ENCODE data around the gene CEP135.
"Not testable (repeated sequence)": the region's sequence is repeated elsewhere in the genome, so short reads cannot be mapped to it uniquely, and the experiment has no call there.

CEP135 gene

DNA sequence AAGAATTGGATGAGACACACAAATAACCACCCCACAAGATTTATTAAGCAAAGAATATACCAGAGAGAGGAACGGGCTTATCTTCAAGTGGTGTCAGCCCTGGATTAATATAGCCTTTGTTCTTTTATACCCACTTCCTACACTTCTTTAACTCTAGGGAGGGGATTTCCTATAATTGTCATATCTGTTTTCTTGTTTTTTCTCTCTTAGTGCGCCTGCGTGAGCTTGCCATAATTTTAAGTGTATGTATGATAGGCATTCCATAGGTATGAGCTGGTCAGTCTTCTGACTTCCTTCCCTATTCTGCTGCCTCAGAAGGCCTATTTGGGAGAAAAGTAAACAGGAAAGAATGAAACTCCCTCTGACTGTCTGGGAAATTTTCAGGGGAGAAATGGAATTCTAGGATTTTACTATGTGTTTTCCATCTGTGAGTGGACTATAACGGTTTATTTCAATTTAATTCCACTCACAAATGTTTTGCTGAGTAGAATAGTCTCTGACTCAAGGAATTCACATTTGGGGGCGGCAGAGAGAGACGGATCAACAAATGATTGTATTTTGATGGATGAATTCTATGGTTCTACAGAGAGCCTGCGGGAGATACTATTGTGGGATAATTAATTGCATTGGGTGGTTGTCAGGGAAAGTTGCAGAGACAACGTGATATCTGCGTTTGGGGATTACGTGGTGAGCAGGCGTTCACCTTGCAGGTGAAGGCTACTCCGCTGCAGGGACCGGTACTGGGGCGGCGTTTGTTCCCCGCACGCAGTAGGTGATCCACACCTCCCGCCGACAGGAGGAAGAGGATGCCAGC lies 626 bp upstream of the CEP135 start:
- no peak for DNase-seq

DNA sequence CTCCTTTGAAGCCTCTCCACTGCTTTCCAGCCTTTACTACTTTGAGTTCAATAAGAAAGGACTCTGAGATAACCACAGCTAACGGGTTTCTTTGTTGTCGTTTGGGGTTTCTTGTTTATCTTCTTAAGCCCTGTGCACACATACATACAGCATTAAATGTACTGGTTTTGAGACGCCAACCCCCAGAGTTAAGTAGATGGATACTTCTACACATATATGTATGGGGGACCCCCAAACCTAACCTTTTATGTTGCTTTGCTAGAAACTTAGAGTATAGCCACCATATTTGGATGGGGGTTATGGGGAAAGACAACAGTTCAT lies 697 bp downstream of the CEP135 start:
- no peak for DNase-seq

DNA sequence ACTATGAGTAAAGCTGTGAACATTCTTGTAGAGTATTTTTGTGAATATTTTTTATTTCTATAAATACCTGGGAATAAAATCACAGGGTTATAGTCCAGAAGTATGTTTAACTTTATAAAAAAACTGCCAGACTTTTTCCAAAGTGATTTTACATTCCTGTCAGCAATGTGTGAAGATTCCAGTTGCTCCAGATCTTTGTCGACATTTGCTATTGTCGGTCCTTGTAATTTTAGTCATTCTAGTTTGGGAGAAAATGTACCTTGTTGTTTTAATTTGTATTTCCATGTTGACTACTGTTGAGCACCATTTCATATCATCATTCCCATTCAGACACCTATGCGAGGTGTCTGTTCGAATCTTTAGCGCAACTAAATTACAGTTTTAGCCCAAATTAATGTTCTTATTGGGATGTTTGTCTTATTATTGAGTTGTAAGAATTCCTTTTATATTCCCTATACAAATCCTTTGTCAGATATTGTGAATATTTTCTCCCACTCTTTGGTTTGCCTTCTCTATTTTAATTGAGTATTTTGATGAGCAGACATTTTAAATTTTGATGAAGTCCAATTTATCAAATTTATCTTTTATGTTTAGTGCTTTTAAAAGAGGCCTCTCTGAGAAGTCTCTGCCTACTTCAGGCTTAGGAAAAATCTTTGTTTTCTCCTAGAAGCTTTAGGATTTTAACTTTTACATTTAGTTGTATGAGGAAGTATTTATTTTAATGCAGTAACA lies 2.6 kb downstream of the CEP135 start:
- no peak for DNase-seq

DNA sequence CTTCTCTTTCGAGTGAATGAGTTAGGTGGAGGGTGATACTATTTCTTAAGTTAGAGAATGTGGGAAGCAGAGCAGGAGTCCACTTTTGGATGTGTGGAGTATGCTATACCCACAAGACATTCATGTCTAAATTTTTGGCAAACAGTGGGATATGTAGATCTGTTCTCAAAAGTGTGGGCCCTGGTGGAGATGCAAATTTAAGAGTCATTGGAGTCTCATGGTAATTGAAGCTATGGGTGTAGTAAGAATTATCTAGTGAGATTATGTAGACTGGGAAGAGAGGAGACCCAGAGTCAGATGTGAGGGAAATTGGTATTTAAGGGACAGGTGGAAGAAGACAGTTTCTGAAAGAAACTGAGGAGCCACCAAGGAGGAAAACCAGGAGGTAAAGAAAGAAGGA lies 7.0 kb downstream of the CEP135 start:
- no peak for DNase-seq

DNA sequence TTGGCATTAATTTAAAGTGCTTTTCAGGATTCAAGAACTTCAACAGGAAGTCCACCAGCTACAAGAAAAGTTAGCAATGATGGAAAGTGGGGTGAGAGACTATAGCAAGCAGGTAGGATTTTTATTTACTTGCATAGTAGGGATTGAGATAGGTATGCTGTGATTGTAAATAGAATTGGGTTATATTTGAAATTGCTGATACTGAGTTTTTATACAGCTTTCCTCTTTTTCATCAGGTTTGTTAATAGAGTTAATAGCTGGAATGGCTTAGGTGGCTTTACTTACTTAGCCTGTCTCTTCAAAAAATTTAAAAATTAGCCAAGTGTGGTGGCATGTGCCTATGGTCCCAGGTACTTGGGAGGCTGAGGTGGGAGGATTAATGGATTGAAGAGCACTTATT lies 10.9 kb downstream of the CEP135 start:
- DNase-seq: no peak

DNA sequence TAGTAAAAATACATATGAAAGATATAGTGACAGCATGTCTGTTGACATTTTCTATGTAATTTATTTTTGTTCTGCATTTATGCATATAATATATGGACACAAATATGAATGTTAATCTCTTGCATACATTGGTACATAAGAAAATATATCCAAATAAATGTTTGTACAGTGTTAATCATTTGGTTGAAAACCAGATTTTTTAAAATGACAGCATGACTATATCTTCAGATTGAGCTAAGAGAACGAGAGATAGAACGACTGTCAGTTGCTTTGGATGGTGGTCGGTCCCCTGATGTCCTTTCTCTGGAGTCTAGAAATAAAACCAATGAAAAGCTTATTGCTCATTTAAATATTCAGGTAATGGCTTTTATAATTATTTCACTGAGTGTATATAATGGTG lies 15.3 kb downstream of the CEP135 start:
- DNase-seq: no peak

DNA sequence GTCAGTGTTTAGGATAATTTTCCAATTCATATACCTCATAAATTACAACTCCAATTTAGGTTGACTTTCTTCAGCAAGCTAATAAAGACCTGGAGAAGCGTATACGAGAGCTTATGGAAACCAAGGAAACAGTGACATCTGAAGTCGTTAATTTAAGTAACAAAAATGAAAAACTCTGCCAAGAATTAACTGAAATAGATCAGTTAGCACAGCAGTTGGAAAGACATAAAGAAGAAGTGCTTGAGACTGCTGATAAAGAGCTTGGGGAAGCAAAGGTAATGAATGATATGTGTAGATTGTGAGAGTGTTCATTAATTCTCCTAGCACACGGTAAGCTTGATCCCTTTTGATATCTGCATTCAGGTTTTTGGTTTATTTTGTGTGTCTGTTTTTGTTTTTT lies 16.8 kb downstream of the CEP135 start:
- no peak for DNase-seq

DNA sequence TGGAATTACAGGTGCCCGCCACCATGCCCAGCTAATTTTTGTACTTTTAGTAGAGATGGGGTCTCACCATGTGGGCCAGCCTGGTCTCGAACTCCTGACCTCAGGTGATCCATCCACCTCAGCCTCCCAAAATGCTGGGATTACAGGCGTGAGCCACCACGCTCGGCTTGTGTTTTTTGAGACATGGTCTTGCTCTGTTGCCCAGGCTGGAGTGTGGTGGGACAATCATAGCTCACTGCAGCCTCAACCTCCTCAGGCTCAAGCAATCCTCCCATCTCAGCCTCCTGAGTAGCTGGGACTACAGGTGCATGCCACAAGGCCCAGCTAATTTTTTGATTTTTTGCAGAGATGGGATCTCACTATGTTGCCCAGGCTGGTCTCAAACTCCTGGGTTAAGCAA lies 17.6 kb downstream of the CEP135 start:
- DNase-seq: not testable (repeated sequence)

DNA sequence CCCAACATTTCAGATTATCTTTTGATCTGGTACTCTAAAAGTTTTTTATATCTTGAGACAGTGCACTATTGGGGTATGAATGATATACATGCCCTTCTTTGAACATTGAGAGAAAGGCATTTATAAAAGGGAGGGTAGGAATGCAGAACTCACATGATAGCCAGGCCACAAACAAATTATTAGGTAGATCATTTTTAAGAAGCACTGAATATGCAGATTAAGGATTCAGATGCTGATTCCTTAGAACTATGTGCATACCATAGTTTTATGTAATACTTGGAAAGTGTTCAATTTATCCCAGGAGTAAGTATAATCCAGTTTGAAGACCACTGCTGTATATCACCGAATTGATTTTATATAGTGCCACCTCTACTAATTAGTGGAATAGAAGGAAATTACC lies 18.6 kb downstream of the CEP135 start:
- DNase-seq: no peak

DNA sequence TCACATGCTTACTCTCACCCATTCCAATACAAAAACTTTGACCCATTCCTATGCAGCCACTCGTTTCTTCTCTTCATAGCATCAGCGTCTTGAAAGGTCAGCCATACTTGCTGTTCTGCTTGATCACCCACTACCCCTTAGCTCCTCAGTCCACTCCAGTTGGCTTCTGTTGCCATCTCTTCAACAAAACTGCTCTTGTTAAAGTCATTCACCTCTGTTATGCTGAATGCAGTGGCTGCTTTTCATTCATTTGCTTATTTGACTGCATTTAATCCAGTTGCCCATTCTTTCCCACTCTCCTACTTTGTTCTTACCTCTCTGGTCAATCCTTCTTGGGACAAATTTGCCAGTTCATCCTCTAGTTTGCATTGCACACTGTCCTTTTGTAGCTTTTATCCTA lies 24.9 kb downstream of the CEP135 start:
- no peak for DNase-seq

DNA sequence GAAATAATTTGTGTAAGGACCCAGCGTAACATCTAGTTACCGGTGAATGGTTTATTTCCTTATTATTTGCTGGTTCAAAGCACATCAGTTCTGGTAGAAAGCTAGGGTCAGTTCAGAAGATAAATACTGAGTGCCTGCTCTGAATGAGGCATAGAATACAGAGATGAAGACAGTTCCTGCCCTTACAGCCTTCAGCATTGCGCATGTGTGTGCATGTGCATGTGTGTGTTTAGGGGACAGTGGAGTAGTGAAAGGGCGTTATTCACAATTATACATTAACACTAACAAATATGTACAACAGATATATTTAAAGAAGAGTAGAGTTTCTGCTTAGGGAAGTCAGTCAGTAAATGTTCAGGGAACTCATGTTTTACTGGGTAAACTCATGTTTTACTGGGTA lies 29.1 kb downstream of the CEP135 start:
- no peak for DNase-seq

DNA sequence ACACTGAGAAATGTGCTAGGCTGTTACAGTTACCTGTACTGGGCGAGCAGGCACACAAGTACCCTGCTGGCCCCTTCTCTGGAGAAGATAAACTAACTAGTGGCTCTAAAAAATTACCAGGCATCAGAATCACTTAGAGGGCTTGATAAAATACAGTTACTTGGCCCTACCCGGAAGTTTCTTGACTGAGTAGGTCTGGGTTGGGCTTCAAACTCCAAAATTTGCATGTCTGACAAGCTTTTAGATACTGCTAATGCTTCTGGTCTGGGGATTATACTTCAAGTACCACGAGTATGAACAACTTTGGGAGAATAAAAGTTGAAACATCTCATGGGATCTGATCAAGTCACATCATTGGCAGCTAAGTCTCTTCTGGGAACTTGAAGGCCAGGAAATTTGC lies 30.8 kb downstream of the CEP135 start:
- no peak for DNase-seq

DNA sequence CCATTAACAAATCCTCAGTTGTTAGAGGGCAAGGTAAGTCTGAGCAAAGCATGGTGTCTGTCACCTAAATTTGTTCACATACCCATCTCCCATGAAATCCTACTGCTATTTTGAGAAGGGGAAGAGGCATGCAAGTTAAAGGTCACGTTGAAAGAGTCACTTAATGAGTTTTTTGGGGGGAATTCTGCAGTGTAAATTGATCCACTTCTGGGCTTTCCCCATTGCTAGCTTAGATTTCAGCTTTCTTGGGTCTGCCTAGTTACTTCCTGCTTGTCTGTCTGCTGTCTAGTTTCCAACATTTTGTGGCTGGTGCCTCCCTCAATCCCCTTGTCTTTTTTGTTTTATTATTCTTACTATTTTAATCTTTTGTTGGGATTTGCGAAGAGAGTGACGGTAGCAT lies 32.0 kb downstream of the CEP135 start:
- no peak for DNase-seq

DNA sequence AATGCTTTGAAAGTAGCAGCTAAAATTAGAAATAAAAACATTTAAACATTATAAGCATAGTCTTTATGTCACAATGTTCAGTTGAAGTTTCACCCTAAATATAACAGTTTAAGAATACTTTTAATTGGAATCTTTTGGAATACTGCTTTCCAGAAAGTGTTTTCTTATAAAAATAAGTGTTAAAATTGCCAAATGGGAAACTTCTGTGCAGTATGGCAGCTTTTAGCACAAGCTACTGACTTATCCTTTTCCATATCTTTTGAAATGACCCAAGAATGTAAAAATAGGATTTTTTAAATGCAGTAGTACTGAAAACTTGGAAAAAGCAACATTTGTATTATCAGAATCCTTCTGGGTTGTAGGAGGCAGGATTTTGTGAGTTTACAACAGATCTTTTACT lies 34.2 kb downstream of the CEP135 start:
- DNase-seq: no peak

DNA sequence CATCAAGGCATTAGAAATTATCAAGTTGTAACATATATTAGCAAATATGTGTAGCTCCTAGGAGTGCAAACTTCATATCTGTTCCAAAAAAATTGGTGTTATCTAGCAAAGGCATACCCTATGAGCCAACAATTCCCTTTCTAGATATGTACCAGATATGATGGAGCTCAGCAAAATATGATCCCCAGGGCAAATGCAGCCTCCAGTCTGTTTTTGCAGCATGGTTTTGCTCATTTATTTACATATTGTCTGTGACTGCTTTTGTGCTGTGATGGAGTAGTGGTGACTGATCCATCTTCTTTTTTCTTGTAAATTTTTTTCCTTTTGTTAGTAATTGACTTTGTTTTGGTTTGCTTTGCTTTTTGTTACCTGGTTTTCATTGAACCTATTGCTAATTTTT lies 41.0 kb downstream of the CEP135 start:
- DNase-seq: no peak

DNA sequence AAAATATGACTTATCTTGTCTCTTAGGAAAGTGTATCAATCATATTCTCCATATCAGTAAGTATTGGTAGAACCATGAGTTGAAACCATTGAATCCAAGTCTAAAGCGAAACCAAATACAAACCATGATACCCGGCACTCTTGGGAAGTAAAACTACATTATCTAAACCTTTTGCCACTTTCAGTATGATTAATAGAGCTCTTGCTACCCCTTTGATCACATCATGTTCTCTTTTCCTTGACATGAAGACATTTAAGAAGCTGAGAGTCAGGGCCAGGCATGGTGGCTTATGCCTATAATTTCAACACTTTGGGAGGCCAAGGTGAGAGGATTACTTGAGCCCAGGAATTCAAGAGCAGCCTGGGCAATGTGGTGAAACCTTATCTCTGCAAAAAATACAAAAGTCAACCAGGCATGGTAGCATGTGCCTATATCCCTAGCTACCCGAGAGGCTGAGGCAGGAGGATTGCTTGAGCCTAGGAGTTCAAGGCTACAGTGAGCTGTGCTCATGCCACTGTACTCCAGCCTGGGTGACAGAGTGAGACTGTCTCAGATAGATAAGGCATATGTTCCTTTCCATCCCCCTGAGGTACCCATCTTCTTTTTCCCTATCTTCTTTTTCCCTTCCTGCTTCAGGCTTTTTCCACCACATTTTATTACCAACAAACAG lies 45.4 kb downstream of the CEP135 start:
- DNase-seq: no peak

DNA sequence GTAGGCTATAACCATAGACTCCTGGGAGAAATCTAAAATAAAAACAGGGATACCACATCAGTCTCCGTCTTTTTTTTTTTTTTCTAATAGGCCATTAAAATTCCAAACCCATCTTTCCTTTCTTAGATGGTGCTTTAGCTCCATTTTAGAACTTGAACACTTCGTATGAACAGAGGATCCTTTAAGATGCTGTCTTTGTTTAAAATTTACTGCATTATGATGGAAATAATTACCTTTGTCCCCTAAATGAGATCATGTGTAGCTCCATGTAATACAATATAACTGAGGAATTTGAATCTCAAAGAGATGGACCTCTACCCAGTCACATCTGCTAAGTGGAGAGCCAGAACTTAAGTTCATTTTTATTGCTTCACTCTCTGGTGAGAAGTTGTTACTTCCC lies 47.9 kb downstream of the CEP135 start:
- DNase-seq: no peak

DNA sequence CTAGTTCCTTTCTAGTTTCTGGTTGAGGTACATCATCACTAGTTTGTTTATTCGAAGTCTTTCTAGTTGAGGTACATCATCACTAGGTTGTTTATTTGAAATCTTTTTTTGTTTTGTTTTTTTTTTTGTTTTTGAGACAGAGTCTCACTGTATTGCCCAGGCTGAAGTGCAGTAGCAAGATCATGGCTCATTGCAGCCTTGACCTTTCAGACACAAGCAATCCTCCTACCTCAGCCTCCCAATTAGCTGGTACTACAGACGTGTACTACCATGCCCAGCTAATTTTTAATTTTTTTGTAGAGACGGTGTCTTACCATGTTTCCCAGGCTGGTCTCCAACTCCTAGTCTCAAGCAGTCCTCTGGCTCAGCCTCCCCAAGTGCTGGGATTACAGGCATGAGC lies 54.9 kb downstream of the CEP135 start:
- no peak for DNase-seq

DNA sequence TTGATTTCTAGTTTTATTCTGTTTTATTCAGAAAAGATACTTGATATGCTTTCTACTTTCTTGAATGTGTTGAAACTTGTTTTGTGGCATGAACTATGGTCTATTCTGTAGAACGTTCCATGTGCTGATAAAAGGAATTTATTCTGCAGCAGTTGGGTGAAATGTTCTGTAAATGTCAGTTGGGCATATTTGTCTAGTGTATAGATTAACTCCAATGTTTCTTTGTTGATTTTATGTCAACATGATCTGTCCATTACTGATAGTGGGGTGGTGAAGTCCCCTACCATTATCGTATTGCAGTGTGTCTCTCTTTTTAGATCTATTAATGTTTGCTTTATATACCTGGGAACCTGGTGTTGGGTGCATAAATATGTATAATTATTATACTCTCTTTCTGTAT lies 55.5 kb downstream of the CEP135 start:
- no peak for DNase-seq

DNA sequence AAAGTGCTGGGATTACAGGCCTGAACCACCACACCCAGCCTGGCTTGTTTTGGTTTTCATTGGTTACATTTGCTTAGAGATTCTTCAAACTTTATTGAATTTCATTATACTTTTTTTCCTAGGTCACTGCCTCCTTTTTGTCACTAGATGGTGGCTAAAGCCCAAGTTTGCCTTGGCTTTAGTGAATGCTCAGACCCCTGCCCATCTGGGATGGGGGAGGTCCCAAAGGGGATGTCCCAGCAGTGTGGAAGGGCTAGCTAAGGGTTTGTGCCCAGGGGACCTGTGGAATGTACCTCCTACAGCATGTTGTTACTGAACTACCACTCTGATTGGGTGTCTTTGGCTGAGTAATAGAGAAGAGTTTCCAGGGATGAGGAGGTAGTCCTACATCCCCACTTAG lies 58.4 kb downstream of the CEP135 start:
- no peak for DNase-seq

DNA sequence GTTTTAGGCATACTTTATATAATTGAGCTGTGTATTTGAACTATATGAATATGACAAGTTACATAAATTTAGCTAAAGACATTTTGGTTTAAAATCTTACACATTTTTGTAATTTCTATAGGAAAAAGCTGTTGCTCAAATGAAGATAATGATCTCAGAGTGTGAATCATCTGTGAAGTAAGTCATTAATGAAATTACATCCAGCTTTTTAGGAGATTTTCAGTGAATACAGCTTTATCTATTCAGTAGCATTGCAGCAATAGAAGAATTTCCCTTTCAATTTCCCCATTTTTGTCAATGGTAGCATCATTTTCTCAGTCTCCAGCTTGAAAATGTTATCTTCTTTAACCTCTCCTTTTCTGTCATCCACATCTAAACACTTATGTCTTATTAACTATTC lies 59.5 kb downstream of the CEP135 start:
- DNase-seq: no peak

DNA sequence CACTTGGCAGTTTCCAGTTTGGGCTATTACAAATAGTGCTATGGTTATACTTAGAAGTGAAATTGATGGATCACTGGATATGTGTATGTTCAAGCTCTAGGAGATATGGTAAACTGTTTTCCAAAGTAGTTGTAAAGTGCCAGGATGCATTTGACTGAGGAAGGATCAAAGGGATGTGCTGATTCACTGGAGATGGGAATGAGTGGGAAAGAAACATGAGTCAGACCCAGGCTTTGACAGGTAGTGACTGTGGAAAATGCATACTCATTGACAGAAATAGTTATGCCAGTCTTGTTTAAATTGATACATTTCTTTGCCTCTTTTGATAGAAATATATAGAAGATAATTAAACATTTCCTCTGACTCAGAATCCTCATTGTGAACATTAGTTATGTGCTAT lies 77.9 kb downstream of the CEP135 start:
- DNase-seq: no peak

DNA sequence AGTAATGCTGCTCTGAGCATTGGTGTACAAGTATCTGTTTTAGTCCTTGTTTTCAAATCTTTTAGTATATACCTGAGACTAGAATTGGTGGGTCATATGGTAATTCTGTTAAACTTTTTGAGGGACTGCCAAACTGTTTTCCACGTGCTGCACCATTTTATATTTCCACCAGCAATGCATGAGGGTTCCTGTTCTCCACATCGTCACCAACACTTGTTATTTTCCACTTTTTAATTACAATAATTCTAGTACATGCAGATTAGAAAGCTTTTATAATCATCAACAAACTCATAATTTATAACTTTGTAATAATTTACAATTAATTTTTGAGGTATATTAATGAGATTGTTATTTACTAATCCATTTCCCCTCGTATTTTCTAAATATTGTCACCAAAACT lies 79.4 kb downstream of the CEP135 start:
- no peak for DNase-seq

DNA sequence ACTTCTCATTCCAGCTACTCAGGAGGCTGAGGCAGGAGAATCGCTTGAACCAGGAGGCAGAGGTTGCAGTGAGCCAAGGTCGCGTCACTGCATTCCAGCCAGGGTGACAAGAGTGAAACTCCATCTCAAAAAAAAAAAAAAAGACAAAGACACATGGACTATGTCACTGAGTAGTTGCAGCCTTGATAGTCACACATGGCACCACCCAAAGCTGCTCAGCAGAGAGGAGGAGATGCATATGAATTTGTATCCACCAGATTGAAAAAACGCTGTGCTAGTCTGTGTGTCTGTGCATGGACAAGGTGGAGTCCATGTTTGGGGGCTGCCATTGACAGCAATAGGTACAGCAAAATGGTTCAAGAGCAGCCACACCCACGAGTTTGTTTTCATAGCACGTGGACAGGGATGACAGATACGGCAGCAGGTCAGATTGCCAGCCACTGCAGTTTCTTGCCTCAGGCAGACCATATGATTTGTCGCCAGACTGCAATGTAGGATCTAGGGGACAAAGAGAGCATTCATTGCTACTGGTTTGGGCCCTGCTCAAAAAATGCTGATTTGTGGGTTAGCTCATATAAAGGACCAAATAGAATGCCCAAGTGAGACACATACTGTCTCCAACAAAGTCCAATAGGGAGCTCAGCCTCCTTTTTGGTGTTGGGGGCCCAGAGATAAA lies 89.9 kb downstream of the CEP135 start:
- DNase-seq: no peak
